ENCODE data around the gene PNP.
"Not testable (repeated sequence)": the region's sequence is repeated elsewhere in the genome, so short reads cannot be mapped to it uniquely, and the experiment has no call there.

Gene PNP

DNA sequence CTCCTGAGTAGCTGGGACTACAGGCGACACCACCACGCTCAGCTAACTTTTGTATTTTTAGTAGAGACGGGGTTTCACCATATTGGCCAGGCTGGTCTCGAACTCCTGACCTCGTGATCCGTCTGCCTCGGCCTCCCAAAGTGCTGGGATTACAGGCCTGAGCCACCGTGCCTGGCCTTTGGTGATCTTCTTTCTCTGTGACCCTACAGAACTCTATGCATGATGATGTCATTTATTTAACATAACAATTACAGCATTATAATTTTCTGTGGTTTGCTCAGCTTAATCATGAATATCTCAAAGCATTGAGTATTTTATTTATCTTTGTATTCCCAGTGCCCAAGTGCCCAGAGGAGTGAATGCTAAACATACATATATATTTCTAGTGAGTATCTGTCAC lies 16.4 kb upstream of the PNP start:
- not testable (repeated sequence) for H3K4me1 ChIP-seq (ENCODE audit: control insufficient read depth, insufficient read depth, low read length); H3K4me3 ChIP-seq (ENCODE audit: low read depth, low read length); H3K27ac ChIP-seq (ENCODE audit: extremely low read depth, low read depth, low read length); H3K9me3 ChIP-seq (ENCODE audit: control insufficient read depth, insufficient read depth, low read depth, low read length)
- ChIA-PET CTCF (interaction anchor here (1.1 to 1.2 kb wide), 2 partner anchors 37 to 78 kb away, joined by 3 to 4 read pairs; no protein-coding TSS in a partner anchor), POLR2A (interaction anchor here (0.8 to 1.1 kb wide), 3 partner anchors 17 to 47 kb away, joined by 3 to 8 read pairs (median 3); partner anchors contain the start of gene TEP1)
- H3K36me3 ChIP-seq (ENCODE audit: control insufficient read depth in 2 of 2, insufficient read depth in 1 of 2, low read length in 2 of 2) = peaks cover 60 to 71% of the 10 kb centered on the region in 2 experiments
- TF ChIP-seq ATF2 (tag by site-specific recombination; IDR thresholded peaks at IDR 0.05; ENCODE audit: low read depth) = peak; percentile 86

DNA sequence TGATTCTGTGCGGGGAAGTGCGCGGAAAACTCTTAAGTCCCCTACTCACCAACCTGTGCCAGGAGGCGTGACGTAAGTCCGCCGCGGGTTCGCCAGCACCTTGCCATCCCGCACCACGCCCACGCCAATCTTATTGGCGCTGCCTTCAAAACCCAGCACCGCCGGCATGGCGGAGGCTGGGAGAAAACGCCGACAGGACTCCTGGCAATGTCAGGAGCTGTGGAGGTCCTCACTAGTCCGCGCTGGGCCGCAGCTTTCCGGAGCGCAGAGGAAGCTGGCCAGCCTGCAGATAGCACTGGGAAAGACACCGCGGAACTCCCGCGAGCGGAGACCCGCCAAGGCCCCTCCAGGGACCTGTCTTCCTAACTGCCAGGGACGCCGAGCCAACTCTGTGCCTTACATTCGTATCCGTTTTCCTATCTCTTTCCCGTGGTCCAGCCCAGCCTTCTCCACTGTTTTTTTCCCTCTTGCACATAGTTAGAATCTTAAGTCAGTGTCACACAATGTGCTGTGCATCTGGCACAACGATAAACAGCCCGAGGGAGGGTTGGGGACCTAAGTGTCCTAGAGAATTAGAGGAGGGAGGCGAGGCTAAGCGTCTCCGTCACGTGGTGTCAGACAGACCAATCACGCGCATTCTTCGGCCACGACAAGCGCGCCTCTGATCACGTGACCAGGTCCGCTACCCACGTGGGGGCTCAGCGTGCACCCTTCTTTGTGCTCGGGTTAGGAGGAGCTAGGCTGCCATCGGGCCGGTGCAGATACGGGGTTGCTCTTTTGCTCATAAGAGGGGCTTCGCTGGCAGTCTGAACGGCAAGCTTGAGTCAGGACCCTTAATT lies 14.5 kb upstream of the PNP start, which contains the start of the genes APEX1 and OSGEP:
TSS of gene APEX1 (plus strand) at position 711 of the 839 bp plus-strand sequence. CDS start 420 bp downstream, outside the sequence.
TSS of gene OSGEP (minus strand) at position 297 of the 839 bp plus-strand sequence. CDS start at position 168, 129 bp downstream.
- Histone ChIP-seq H3K27ac (ENCODE audit: extremely low read depth, low read depth, low read length) (peak within 1 kb of the TSS; percentile 87), H3K4me3 (ENCODE audit: low read depth, low read length) (peak within 1 kb of the TSS; percentile 91), H3K4me1 (ENCODE audit: control insufficient read depth, insufficient read depth, low read length) (no peaks in the 10 kb centered on the region; the same call in none of the 2 replicates), H3K36me3 (ENCODE audit: control insufficient read depth in 2 of 2, insufficient read depth in 1 of 2, low read length in 2 of 2) (peaks cover 46 to 71% of the 10 kb centered on the region in 2 experiments), H3K9me3 (ENCODE audit: control insufficient read depth, insufficient read depth, low read depth, low read length) (no peaks in the 10 kb centered on the region)
- ChIA-PET POLR2A (interaction anchor here (0.6 to 3.0 kb wide), 17 partner anchors 13 to 230 kb away, joined by 3 to 51 read pairs (median 3); partner anchors contain the start of genes CCNB1IP1, KLHL33, PARP2 and PNP), CTCF (interaction anchor here (0.6 to 1.3 kb wide), 9 partner anchors 10 to 534 kb away, joined by 3 to 4 read pairs (median 3); no protein-coding TSS in a partner anchor)
- TF ChIP-seq EGR2 (tag by site-specific recombination; IDR thresholded peaks at IDR 0.05; ENCODE audit: low read depth) (peak; percentile 59), ZNF274 (IDR thresholded peaks at IDR 0.05; ENCODE audit: low read length) (no peak), ZNF274 (tag by site-specific recombination; IDR thresholded peaks at IDR 0.05; ENCODE audit: borderline replicate concordance) (no peak), ZSCAN23 (tag by site-specific recombination; IDR thresholded peaks at IDR 0.05) (peak; percentile 14; the same call in 1 of the 2 replicates), ZSCAN18 (tag by site-specific recombination; IDR thresholded peaks at IDR 0.05) (0 out of 2 replicates have a peak, but pooled peaks have one; percentile 42), ZNF549 (tag by site-specific recombination; IDR thresholded peaks at IDR 0.05) (no peak), KLF7 (tag by site-specific recombination; IDR thresholded peaks at IDR 0.05; ENCODE audit: borderline replicate concordance) (0 out of 2 replicates have a peak, but pooled peaks have one; percentile 35), SCRT2 (tag by site-specific recombination; IDR thresholded peaks at IDR 0.05) (0 out of 2 replicates have a peak, but pooled peaks have one; percentile 12), ZFP3 (tag by site-specific recombination; IDR thresholded peaks at IDR 0.05; ENCODE audit: low read depth) (no peak), ZNF335 (tag by site-specific recombination; conservative IDR thresholded peaks at IDR 0.05) (peak; percentile 100), ZNF501 (tag by site-specific recombination; IDR thresholded peaks at IDR 0.05) (peak; percentile 68), KLF16 (tag by site-specific recombination; IDR thresholded peaks at IDR 0.05) (peak; percentile 93), ZXDB (tag by site-specific recombination; IDR thresholded peaks at IDR 0.05) (peak; percentile 97), ZFP69B (tag by site-specific recombination; IDR thresholded peaks at IDR 0.05) (peak; percentile 15; the same call in 1 of the 2 replicates), ZNF341 (tag by site-specific recombination; IDR thresholded peaks at IDR 0.05; ENCODE audit: low read depth) (peak; percentile 91), ZNF600 (tag by site-specific recombination; IDR thresholded peaks at IDR 0.05) (peak; percentile 89), ZBTB20 (tag by site-specific recombination; IDR thresholded peaks at IDR 0.05) (peak; percentile 62; the same call in 1 of the 2 replicates), ZNF639 (tag by site-specific recombination; IDR thresholded peaks at IDR 0.05) (peak; percentile 71), ZNF292 (tag by site-specific recombination; IDR thresholded peaks at IDR 0.05; ENCODE audit: borderline replicate concordance, low read depth) (0 out of 2 replicates have a peak, but pooled peaks have one; percentile 80)
- TF ChIP-seq, protein P1, sequence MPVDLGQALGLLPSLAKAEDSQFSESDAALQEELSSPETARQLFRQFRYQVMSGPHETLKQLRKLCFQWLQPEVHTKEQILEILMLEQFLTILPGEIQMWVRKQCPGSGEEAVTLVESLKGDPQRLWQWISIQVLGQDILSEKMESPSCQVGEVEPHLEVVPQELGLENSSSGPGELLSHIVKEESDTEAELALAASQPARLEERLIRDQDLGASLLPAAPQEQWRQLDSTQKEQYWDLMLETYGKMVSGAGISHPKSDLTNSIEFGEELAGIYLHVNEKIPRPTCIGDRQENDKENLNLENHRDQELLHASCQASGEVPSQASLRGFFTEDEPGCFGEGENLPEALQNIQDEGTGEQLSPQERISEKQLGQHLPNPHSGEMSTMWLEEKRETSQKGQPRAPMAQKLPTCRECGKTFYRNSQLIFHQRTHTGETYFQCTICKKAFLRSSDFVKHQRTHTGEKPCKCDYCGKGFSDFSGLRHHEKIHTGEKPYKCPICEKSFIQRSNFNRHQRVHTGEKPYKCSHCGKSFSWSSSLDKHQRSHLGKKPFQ (tag by site-specific recombination; IDR thresholded peaks at IDR 0.05) = 0 out of 2 replicates have a peak, but pooled peaks have one; percentile 11
- TF ChIP-seq, protein P2, sequence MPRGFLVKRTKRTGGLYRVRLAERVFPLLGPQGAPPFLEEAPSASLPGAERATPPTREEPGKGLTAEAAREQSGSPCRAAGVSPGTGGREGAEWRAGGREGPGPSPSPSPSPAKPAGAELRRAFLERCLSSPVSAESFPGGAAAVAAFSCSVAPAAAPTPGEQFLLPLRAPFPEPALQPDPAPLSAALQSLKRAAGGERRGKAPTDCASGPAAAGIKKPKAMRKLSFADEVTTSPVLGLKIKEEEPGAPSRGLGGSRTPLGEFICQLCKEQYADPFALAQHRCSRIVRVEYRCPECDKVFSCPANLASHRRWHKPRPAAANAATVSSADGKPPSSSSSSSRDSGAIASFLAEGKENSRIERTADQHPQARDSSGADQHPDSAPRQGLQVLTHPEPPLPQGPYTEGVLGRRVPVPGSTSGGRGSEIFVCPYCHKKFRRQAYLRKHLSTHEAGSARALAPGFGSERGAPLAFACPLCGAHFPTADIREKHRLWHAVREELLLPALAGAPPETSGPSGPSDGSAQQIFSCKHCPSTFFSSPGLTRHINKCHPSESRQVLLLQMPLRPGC (tag by site-specific recombination; IDR thresholded peaks at IDR 0.05) = peak; percentile 67

Data from HEK293 (cell line).